ENCODE measurements around the gene RIMOC1. TPM values are rescaled to one million over a fixed set of nuclear protein-coding genes. Genes with fewer than 3 reads are reported as not detected.
"Not testable (repeated sequence)": the region's sequence is repeated elsewhere in the genome, so short reads cannot be mapped to it uniquely, and the experiment has no call there.

The RIMOC1 gene
- total and polyA plus RNA-seq, 2 donors (not counting 1 experiment from before 2014, with no cell fraction given), result 22.5 to 43.6 TPM

- Histone ChIP-seq H4K20me1 (ENCODE audit: control insufficient read depth, extremely low read depth, insufficient read depth, low read length) (no peaks in the 10 kb centered on the region), H3K9me3 (ENCODE audit: control insufficient read depth, insufficient read depth, low read depth, low read length) (no peaks in the 10 kb centered on the region), H3K4me1 (ENCODE audit: control insufficient read depth, extremely low read depth, insufficient read depth, low read length) (no peaks in the 10 kb centered on the region), H3K4me2 (ENCODE audit: extremely low read depth, insufficient read depth, low read length) (no peak overlapping the region), H3K27ac (ENCODE audit: insufficient read depth, low read length) (no peak overlapping the region), H3K27me3 (ENCODE audit: control insufficient read depth, insufficient read depth, low read length) (no peaks in the 10 kb centered on the region), H2AFZ (ENCODE audit: low read length) (no peak overlapping the region), H3K79me2 (ENCODE audit: control insufficient read depth, insufficient read depth, low read length) (no peaks in the 10 kb centered on the region), H3K36me3 (ENCODE audit: control insufficient read depth, insufficient read depth, low read length) (peaks cover 3% of the 10 kb centered on the region), H3K4me3 (replicated peaks in 1 of 4; ENCODE audit: control extremely low read depth in 1 of 4, insufficient read depth in 1 of 4, low read depth in 3 of 4, low read length in 4 of 4) (no peak overlapping the region), H3K9ac (ENCODE audit: insufficient read depth, low read length) (no peak overlapping the region)
- TF ChIP-seq CTCF (conservative IDR thresholded peaks at IDR 0.05 in 1 of 2, IDR thresholded peaks at IDR 0.05 in 1 of 2; ENCODE audit: low read depth in 1 of 2, low read length in 2 of 2) (no peak), EZH2 (IDR thresholded peaks at IDR 0.05; ENCODE audit: low read length, missing control alignments) (no peak)
- DNase-seq (ENCODE audit: low read depth in 2 of 2), result no peak
Observed at GRCh38 chr5:41935544-41935943, 31.4 kb downstream of the RIMOC1 start.

DNA sequence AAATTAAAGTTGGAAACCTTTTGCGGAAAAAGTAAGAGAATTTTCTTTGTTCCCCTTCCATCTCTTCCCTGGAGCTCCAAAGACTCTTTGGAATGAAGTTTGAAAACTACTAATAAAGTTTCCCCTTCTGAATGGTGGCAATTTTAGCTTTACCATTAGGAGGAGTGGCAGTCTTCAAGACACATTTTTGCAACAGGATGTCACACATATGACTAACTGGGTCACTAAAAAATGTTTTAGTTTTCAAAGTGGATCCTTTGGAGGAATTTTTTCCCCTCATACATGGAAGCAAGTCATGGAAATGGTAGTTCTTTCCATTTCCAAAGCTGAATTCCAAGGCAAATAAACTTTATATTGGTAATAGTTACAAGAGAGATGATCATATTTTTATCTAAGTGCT lies 36.5 kb downstream of the RIMOC1 start:
- Histone ChIP-seq H3K79me2 (ENCODE audit: control insufficient read depth, insufficient read depth, low read length) (no peaks in the 10 kb centered on the region), H3K4me2 (ENCODE audit: extremely low read depth, insufficient read depth, low read length) (no peak overlapping the region), H3K27ac (ENCODE audit: insufficient read depth, low read length) (no peak overlapping the region), H3K4me1 (ENCODE audit: control insufficient read depth, extremely low read depth, insufficient read depth, low read length) (no peaks in the 10 kb centered on the region), H3K4me3 (replicated peaks in 1 of 4; ENCODE audit: control extremely low read depth in 1 of 4, insufficient read depth in 1 of 4, low read depth in 3 of 4, low read length in 4 of 4) (no peak overlapping the region), H3K9me3 (ENCODE audit: control insufficient read depth, insufficient read depth, low read depth, low read length) (no peaks in the 10 kb centered on the region), H4K20me1 (ENCODE audit: control insufficient read depth, extremely low read depth, insufficient read depth, low read length) (no peaks in the 10 kb centered on the region), H3K36me3 (ENCODE audit: control insufficient read depth, insufficient read depth, low read length) (peaks cover under 1% of the 10 kb centered on the region), H2AFZ (ENCODE audit: low read length) (no peak overlapping the region), H3K9ac (ENCODE audit: insufficient read depth, low read length) (no peak overlapping the region), H3K27me3 (ENCODE audit: control insufficient read depth, insufficient read depth, low read length) (no peaks in the 10 kb centered on the region)
- TF ChIP-seq EZH2 (IDR thresholded peaks at IDR 0.05; ENCODE audit: low read length, missing control alignments), result no peak
- DNase-seq (ENCODE audit: low read depth in 2 of 2), result no peak

- H2AFZ ChIP-seq (ENCODE audit: low read length); H3K36me3 ChIP-seq (ENCODE audit: control insufficient read depth, insufficient read depth, low read length); H3K27ac ChIP-seq (ENCODE audit: insufficient read depth, low read length); H3K9me3 ChIP-seq (ENCODE audit: control insufficient read depth, insufficient read depth, low read depth, low read length); H3K9ac ChIP-seq (ENCODE audit: insufficient read depth, low read length); H4K20me1 ChIP-seq (ENCODE audit: control insufficient read depth, extremely low read depth, insufficient read depth, low read length); H3K27me3 ChIP-seq (ENCODE audit: control insufficient read depth, insufficient read depth, low read length); H3K4me3 ChIP-seq (replicated peaks in 1 of 4; ENCODE audit: control extremely low read depth in 1 of 4, insufficient read depth in 1 of 4, low read depth in 3 of 4, low read length in 4 of 4); DNase-seq (ENCODE audit: low read depth in 2 of 2); H3K4me2 ChIP-seq (ENCODE audit: extremely low read depth, insufficient read depth, low read length); H3K79me2 ChIP-seq (ENCODE audit: control insufficient read depth, insufficient read depth, low read length); H3K4me1 ChIP-seq (ENCODE audit: control insufficient read depth, extremely low read depth, insufficient read depth, low read length): not testable (repeated sequence)
Observed at GRCh38 chr5:41945332-41945955, 41.3 kb downstream of the RIMOC1 start.

DNA sequence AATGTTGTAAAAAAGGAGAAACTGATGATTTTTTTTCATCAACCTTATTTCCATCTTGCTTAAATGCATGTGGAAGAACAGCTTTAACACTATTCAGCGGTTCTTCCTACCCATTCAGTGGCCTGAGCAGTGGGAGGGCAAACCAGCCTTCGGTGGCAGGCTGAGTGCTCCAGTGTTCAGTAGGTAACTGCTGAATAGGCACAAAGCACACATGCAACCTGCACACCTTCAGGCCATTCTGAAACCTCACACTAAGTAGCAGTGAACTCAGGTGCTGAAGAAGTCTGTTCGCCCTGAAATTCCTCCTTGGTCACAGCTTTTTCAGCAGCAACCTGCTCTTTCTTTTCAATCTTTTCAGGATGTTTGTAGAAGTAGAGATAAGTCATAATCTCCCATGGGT lies 47.1 kb downstream of the RIMOC1 start:
- H3K27me3 ChIP-seq (ENCODE audit: control insufficient read depth, insufficient read depth, low read length), result no peaks in the 10 kb centered on the region
- no peak for DNase-seq (ENCODE audit: low read depth in 2 of 2)
- TF ChIP-seq EZH2 (IDR thresholded peaks at IDR 0.05; ENCODE audit: low read length, missing control alignments) (no peak), CTCF (conservative IDR thresholded peaks at IDR 0.05 in 1 of 2, IDR thresholded peaks at IDR 0.05 in 1 of 2; ENCODE audit: low read depth in 1 of 2, low read length in 2 of 2) (no peak)
- H3K4me2 ChIP-seq (ENCODE audit: extremely low read depth, insufficient read depth, low read length), result no peak overlapping the region
- H2AFZ ChIP-seq (ENCODE audit: low read length), result no peak overlapping the region
- no peaks in the 10 kb centered on the region for H4K20me1 ChIP-seq (ENCODE audit: control insufficient read depth, extremely low read depth, insufficient read depth, low read length)
- no peaks in the 10 kb centered on the region for H3K4me1 ChIP-seq (ENCODE audit: control insufficient read depth, extremely low read depth, insufficient read depth, low read length)
- no peaks in the 10 kb centered on the region for H3K79me2 ChIP-seq (ENCODE audit: control insufficient read depth, insufficient read depth, low read length)
- H3K9ac ChIP-seq (ENCODE audit: insufficient read depth, low read length), result no peak overlapping the region
- H3K27ac ChIP-seq (ENCODE audit: insufficient read depth, low read length), result no peak overlapping the region
- no peak overlapping the region for H3K4me3 ChIP-seq (replicated peaks in 1 of 4; ENCODE audit: control extremely low read depth in 1 of 4, insufficient read depth in 1 of 4, low read depth in 3 of 4, low read length in 4 of 4)
- H3K9me3 ChIP-seq (ENCODE audit: control insufficient read depth, insufficient read depth, low read depth, low read length), result no peaks in the 10 kb centered on the region
- H3K36me3 ChIP-seq (ENCODE audit: control insufficient read depth, insufficient read depth, low read length), result no peaks in the 10 kb centered on the region
